Stomach (tissue), 9 donors: ENCODE measurements around the gene TNS2. TPM values are rescaled to one million over a fixed set of nuclear protein-coding genes. Genes with fewer than 3 reads are reported as not detected.
A peak's percentile ranks its signal among the peaks of the same experiment; 100 is the strongest.

ENCODE experiments used
- DNase-seq, 2 donors: peaks; one replicate each; pipeline versions ENCODE4 v3.0.0 to v3.0.0-alpha.2; 2013 to 2019
- H3K27ac ChIP-seq, 5 donors: fragments of 200-600 bp in 4 of 5; sonication (generic) in 4 of 5; one replicate each; pipeline ENCODE4 v1.5.1; 2013 to 2019; ENCODE audit warnings: mild to moderate bottlenecking in 1 of 5, moderate library complexity in 1 of 5
- H3K27me3 ChIP-seq, 3 donors: fragments of 200-600 bp; sonication (generic); one replicate each; pipeline ENCODE4 v1.5.1; 2017 to 2019; ENCODE audit warnings: mixed run types in 1 of 3
- H3K36me3 ChIP-seq, 4 donors: fragments of 200-600 bp; sonication (generic); 1 replicate in 3 of 4; 2 replicates in 1 of 4; pipeline ENCODE4 v1.5.1; 2016 to 2019
- H3K4me1 ChIP-seq, 4 donors: fragments of 200-600 bp; sonication (generic); one replicate each; pipeline ENCODE4 v1.5.1; 2016 to 2019
- H3K4me3 ChIP-seq, 4 donors: fragments of 200-600 bp; sonication (generic) in 3 of 4; one replicate each; pipeline ENCODE4 v1.5.1; 2016 to 2019; ENCODE audit warnings: mild to moderate bottlenecking in 1 of 4
- H3K9me3 ChIP-seq, 4 donors: fragments of 200-600 bp; sonication (generic); one replicate each; pipeline ENCODE4 v1.5.1; 2016 to 2019
- EP300 ChIP-seq: sonication (generic); formaldehyde crosslinking; IDR thresholded peaks from one replicate; pipeline ENCODE4 v1.6.1; 2017; ENCODE audit warnings: antibody characterized with exemption
- POLR2A ChIP-seq, 4 donors: fragments of 450-650 bp; IDR thresholded peaks; one replicate each; pipeline ENCODE4 v1.6.1; 2016; ENCODE audit warnings: antibody characterized with exemption in 4 of 4, control low read depth in 2 of 4, mild to moderate bottlenecking in 1 of 4, moderate library complexity in 1 of 4
- POLR2AphosphoS5 ChIP-seq, 3 donors: sonication (generic); formaldehyde crosslinking; IDR thresholded peaks; one replicate each; pipeline ENCODE4 v1.6.1; 2016; ENCODE audit warnings: antibody characterized with exemption in 3 of 3
- WGBS, 5 donors: extraction: QIAGEN DNeasy Blood & Tissue Kit in 3 of 5; methylation state at CpG; one replicate each; pipeline versions ENCODE4 v1.1.5 to v1.1.7; 2013 to 2018; 5-methylcytosine and 5-hydroxymethylcytosine counted together
- intact Hi-C: fragments of 100-400 bp; cut with DNase I; formaldehyde crosslinking; loops from one replicate; pipeline ENCODE4 v1.15.1; 2023; ENCODE audit warnings: low total_unique reads
- polyA plus RNA-seq, 3 donors: library from polyadenylated mRNA; stranded (reverse); fragments of 200-250 nt; gene quantifications; one replicate each; pipeline ENCODE4 v1.2.3, GENCODE V29; 2013
- total RNA-seq, 5 donors: library from RNA; depleted of rRNA; stranded (reverse); fragments of >200 nt; gene quantifications; one replicate each; pipeline versions ENCODE4 v1.1.0 to v1.2.3, GENCODE V29; 2014 to 2016
- TF ChIP-seq, protein P1 (sequence below), 7 experiments: fragments of 450-650 bp in 4 of 7; fragments of 200-600 bp in 3 of 7; sonication (generic) in 3 of 7; IDR thresholded peaks; one replicate each; pipeline ENCODE4 v1.5.1; 2016 to 2019; ENCODE audit warnings: antibody characterized with exemption in 7 of 7, control low read depth in 2 of 7, mild to moderate bottlenecking in 1 of 7
- donor health status: healthy with polysubstance abuse.
- donor health status: Bipolar disorder and iron deficiency.
- donor health status: healthy.

Gene TNS2
- total and polyA plus RNA-seq, 8 donors: 38.5 to 164 (median 73.7) TPM

DNA sequence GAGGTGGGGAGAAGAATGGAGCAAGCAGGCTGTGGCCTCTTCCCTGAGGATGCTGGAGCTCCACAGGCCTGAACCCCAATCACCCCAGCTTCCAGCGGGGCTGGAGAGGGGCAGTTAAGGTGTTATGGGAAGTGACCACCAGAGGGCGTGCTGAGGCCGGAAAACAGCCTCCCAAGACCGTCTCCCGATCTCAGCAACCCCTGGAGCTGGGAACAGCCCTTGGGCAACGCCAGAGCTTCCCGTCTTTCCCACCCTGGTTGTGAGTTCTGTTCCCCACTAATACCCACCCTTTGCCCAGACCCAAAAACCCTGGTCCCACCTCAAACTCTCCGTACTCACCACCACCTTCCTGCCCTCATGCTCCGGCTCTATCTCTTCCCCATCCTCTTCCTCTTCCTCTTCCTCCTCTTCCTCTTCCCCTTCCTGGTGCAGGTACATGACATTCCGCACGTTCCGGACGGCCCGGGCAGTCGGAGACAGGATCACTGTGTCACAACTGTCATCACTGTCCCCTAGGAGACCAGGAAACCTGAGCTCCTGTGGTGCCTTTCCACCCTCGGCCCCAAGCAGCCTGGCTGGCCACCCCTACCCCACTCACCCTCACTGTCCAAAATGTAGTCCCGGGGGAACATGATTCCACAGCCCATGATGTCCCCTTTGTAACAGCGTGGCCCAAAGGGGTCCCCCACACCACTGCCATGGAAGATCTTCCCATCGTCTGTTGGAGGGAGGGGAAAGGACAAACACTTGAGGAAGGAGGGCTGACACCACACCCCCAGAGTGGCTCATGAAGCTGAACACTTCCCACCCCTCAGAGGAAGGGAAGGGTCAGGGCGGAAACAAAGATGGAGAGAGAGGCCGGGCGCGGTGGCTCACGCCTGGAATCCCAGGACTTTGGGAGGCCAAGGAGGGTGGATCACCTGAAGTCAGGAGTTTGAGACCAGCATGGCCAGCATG is 16.4 kb downstream of the TNS2 start:
- peaks cover 34 to 86% (median 60%) of the 10 kb centered on the region in 4 donors for H3K4me1 ChIP-seq
- TF ChIP-seq, protein P1, sequence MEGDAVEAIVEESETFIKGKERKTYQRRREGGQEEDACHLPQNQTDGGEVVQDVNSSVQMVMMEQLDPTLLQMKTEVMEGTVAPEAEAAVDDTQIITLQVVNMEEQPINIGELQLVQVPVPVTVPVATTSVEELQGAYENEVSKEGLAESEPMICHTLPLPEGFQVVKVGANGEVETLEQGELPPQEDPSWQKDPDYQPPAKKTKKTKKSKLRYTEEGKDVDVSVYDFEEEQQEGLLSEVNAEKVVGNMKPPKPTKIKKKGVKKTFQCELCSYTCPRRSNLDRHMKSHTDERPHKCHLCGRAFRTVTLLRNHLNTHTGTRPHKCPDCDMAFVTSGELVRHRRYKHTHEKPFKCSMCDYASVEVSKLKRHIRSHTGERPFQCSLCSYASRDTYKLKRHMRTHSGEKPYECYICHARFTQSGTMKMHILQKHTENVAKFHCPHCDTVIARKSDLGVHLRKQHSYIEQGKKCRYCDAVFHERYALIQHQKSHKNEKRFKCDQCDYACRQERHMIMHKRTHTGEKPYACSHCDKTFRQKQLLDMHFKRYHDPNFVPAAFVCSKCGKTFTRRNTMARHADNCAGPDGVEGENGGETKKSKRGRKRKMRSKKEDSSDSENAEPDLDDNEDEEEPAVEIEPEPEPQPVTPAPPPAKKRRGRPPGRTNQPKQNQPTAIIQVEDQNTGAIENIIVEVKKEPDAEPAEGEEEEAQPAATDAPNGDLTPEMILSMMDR (IDR thresholded peaks at IDR 0.05): peak in 6 of 7 experiments; percentile 7 to 92 (median 86)
- peak in 2 of 3 donors; percentile 45 to 80 for TF ChIP-seq POLR2AphosphoS5 (IDR thresholded peaks at IDR 0.05)
- no peak for TF ChIP-seq EP300
- no peak for TF ChIP-seq POLR2A (IDR thresholded peaks at IDR 0.05)
- WGBS, 5 donors: 38 to 45% (median 42%) methylated on average over 24 of the region's 24 CpGs
- H3K27ac ChIP-seq: peak overlapping the region; percentile 1 to 81 (median 69)
- intact Hi-C loops: loop anchor here (5.0 kb wide), 2 partner anchors 36 to 131 kb away; partner anchors contain the start of gene SOAT2
- H3K9me3 ChIP-seq: no peaks in the 10 kb centered on the region
- DNase-seq: peak; percentile 84 to 93
- no peaks in the 10 kb centered on the region for H3K27me3 ChIP-seq
- peaks cover 44 to 100% (median 95%) of the 10 kb centered on the region in 4 donors for H3K36me3 ChIP-seq
- no peak overlapping the region for H3K4me3 ChIP-seq

DNA sequence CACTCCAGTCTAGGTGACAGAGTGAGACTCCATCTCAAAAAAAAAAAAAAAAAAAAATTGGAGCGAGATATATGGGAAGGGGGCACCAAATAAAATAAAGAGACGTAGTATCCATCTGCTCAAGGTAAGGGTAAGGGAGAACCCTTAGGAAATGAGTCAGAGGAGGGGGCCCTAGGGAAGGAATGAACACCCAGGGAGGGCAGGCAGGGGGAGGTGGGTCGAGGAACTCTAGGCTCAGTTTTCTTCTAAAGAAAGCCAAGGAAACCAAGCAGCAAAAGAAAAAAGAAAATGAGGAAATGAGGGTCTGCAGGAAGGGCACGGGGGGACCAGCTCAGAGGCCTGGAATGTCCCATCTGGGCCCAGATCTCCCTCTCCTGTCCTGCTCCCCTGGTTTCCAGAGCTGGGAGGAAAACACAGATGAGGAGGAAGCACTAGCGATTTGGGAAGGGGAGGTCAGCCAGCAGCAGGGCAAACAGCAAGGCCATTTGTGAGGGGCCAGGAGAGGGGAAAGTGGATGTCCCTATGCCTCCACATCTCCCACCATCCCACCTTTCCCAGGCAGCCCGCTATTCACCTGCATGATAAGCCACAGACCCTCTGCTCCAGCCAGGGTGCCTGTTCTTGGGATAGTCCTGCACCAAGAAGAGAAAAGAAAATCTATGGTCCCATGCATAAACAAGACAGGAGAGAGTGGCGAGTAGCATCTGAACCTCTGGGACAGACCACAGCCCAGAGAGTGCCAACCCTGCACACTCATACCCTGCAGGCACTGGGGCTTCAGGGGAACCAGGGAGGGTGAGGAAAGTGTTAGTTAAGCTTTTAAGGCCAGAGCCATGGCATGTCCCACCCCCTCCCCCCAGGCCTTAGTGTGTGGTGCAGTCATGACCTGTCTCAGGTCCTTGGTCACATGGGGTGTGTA is 17.5 kb downstream of the TNS2 start:
- intact Hi-C loops: loop anchor here (5.0 kb wide), 2 partner anchors 35 to 130 kb away; partner anchors contain the start of gene SOAT2
- peaks cover 34 to 86% (median 60%) of the 10 kb centered on the region in 4 donors for H3K4me1 ChIP-seq
- peak; percentile 11 to 16 for DNase-seq

DNA sequence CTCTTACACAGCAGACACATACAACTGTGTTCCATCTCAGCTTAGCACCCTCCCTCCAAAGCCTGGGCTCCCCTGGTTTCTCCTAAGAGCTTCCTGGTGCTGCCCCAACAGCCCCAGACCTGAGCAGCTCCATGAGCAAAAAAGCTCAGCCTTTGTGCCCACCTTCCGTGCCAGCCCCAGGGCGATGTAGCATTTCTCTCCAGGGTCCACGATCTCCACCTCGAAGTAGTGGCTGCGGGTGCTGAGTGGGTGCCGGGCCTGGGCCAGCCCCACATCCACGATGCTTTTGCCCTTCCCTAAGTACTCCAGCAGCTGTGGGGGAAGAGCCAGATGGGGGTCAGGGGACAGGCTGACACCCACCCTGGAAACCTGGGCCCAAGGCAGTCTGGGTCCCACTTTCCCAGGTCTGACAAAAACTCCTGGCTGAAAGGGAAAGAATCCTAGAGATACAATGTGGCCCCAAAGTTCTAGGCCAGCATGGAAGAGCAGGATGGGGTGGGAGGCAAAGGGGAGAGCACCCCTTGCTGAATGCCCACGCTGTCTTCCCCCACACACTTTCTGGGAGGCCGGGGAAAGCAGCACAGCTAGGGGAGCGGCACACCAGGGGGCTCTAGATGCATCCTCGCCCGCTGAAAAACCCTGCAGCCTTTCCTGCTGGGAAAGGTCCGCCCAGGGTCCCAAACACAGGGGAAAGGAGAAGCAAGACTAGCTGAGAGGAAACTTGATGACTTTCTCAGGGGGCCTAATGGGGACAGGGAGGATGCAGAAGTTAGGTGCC is 18.3 kb downstream of the TNS2 start:
- intact Hi-C loops: loop anchor here (5.0 kb wide), 2 partner anchors 34 to 129 kb away; partner anchors contain the start of gene SOAT2
- TF ChIP-seq POLR2AphosphoS5 (IDR thresholded peaks at IDR 0.05) (no peak), EP300 (no peak), POLR2A (IDR thresholded peaks at IDR 0.05) (no peak)
- TF ChIP-seq, protein P1 (IDR thresholded peaks at IDR 0.05): no peak
- 86 to 91% (median 91%) methylated on average over 13 of the region's 13 CpGs for WGBS, 5 donors
- peak overlapping the region in 4 of 5 donors; percentile 4 to 81 (median 50) for H3K27ac ChIP-seq
- H3K4me1 ChIP-seq: peaks cover 38 to 86% (median 60%) of the 10 kb centered on the region in 4 donors
- H3K9me3 ChIP-seq: no peaks in the 10 kb centered on the region
- H3K36me3 ChIP-seq: peaks cover 35 to 100% (median 98%) of the 10 kb centered on the region in 4 donors
- DNase-seq: no peak
- H3K4me3 ChIP-seq: no peak overlapping the region
- no peaks in the 10 kb centered on the region for H3K27me3 ChIP-seq

More for the DNA sequence above, 17.5 kb downstream of the TNS2 start:
- Histone ChIP-seq H3K4me3 (no peak overlapping the region), H3K27ac (peak overlapping the region in 3 of 5 donors; percentile 52 to 81 (median 67)), H3K27me3 (no peaks in the 10 kb centered on the region), H3K36me3 (peaks cover 36 to 100% (median 98%) of the 10 kb centered on the region in 4 donors), H3K9me3 (no peaks in the 10 kb centered on the region)
- 73 to 85% (median 79%) methylated on average over 7 of the region's 7 CpGs for WGBS, 5 donors
- no peak for TF ChIP-seq POLR2AphosphoS5 (IDR thresholded peaks at IDR 0.05)
- TF ChIP-seq EP300: no peak
- TF ChIP-seq POLR2A (IDR thresholded peaks at IDR 0.05): no peak
- TF ChIP-seq, protein P1 (IDR thresholded peaks at IDR 0.05): no peak
